ENCODE results near the gene FAR2. TPM values are rescaled to one million over a fixed set of nuclear protein-coding genes. Genes with fewer than 3 reads are reported as not detected.

FAR2 gene
- total RNA-seq, 1 experiment from 2014 or later: 12.4 TPM

Other genes with a start within 250 kb of the FAR2 start
- 92.8 and 105 TPM in 2 replicates for gene ERGIC2, start 231.9 kb downstream of the FAR2 start, total RNA-seq (2014; rRNA removed; shearing (Covaris generic))